SK-N-SH (cell line): Measurements from ENCODE around the gene GPR42.

Experiments used
- CTCF ChIP-seq: fragments of 200-600 bp; sonication (generic); IDR thresholded peaks from 2 replicates; pipeline ENCODE4 v1.6.1; 2017; ENCODE audit warnings: antibody characterized with exemption, mild to moderate bottlenecking, moderate library complexity
- EZH2phosphoT487 ChIP-seq: fragments of 200-600 bp; sonication (generic); IDR thresholded peaks from 2 replicates; pipeline ENCODE4 v1.6.1; 2017; ENCODE audit warnings: low read depth, mixed run types, mild to moderate bottlenecking, antibody characterized with exemption, moderate library complexity, borderline replicate concordance
- FOSL2 ChIP-seq: IDR thresholded peaks from 2 replicates; pipeline ENCODE4 v1.4.0; 2012; ENCODE audit warnings: low read depth, mild to moderate bottlenecking, moderate library complexity, borderline replicate concordance
- FOXJ3 ChIP-seq: sonication (generic); formaldehyde crosslinking; IDR thresholded peaks from 2 replicates; pipeline ENCODE4 v1.5.1; 2020; ENCODE audit warnings: mild to moderate bottlenecking, missing genetic modification reagents
- POLR2AphosphoS5 ChIP-seq: IDR thresholded peaks from 2 replicates; pipeline ENCODE4 v1.6.1; 2012; ENCODE audit warnings: low read depth, low read length
- REST ChIP-seq: IDR thresholded peaks from 2 replicates; pipeline ENCODE4 v1.6.1; 2012; ENCODE audit warnings: mild to moderate bottlenecking, low read depth, low read length, moderate library complexity
- TAF1 ChIP-seq: IDR thresholded peaks from 2 replicates; pipeline ENCODE4 v1.6.1; 2012; ENCODE audit warnings: low read depth, mild to moderate bottlenecking, low read length, moderate library complexity, borderline replicate concordance
- TCF12 ChIP-seq: IDR thresholded peaks from 2 replicates; pipeline ENCODE4 v1.4.0; 2012
- USF1 ChIP-seq: IDR thresholded peaks from 2 replicates; pipeline ENCODE4 v1.4.0; 2012; ENCODE audit warnings: low read depth, borderline replicate concordance

GRCh38 chr19:35363711-35364425 is 7.0 kb upstream of the GPR42 start:
- no peak for TF ChIP-seq TAF1
- no peak for TF ChIP-seq TCF12
- no peak for TF ChIP-seq CTCF
- TF ChIP-seq FOXJ3, result no peak
- TF ChIP-seq USF1, result no peak
- TF ChIP-seq EZH2phosphoT487, result no peak
- TF ChIP-seq POLR2AphosphoS5, result no peak
- TF ChIP-seq REST, result no peak
- no peak for TF ChIP-seq FOSL2
